Right lobe of liver (tissue), 4 donors: Measurements from ENCODE around the gene FBLN2.

Experiments used
- CTCF ChIP-seq, 4 donors: fragments of 200-600 bp in 3 of 4; fragments of 450-650 bp in 1 of 4; IDR thresholded peaks; one replicate each; pipeline versions ENCODE4 v1.5.1 to v1.8.0; 2016 to 2022; ENCODE audit warnings: antibody characterized with exemption in 4 of 4, mild to moderate bottlenecking in 2 of 4
- POLR2A ChIP-seq: fragments of 450-650 bp; IDR thresholded peaks from one replicate; pipeline ENCODE4 v1.6.1; 2017; ENCODE audit warnings: antibody characterized with exemption, mild to moderate bottlenecking
- donor health status: DM: no; HTN: no; CAD: no.
- donor health status: DM: no; HTN: no; CAD: no.
- donor health status: DM: no; HTN: yes; CAD: no.

- TF ChIP-seq CTCF (IDR thresholded peaks at IDR 0.05) (no peak), POLR2A (no peak)
These were observed 42.2 kb upstream of the FBLN2 start for GRCh38 chr3:13506680-13507079.
